GM12878 (cell line): ENCODE data around the gene FAM227B. TPM values are rescaled to one million over a fixed set of nuclear protein-coding genes. Genes with fewer than 3 reads are reported as not detected.

ENCODE experiments used
- ATAC-seq: fragments of 200-7000 bp; cut with Tn5 transposase; 3 replicates; pipeline ENCODE4 v1.9.1; 2020; ENCODE audit warnings: mild to moderate bottlenecking, moderate library complexity
- BruUV-seq: library from RNA; stranded (reverse); fragments of 400-500 nt; replicated peaks from 2 replicates; lab custom pipeline; 2021; lab: Mats Ljungman, UMichigan
- CTCF ChIA-PET: fragments of 300-600 bp; sonication (Branson Sonifier 250); formaldehyde crosslinking; extraction: SDS; loops from one replicate; lab custom pipeline; 2021; ENCODE audit warnings: inconsistent platforms; lab: Yijun Ruan, JAX
- POLR2A ChIA-PET: fragments of 350-600 bp; formaldehyde crosslinking; extraction: SDS; loops from one replicate; lab custom pipeline; 2021; ENCODE audit warnings: inconsistent platforms; lab: Charles Lee
- RAD21 ChIA-PET: fragments of 300-600 bp; sonication (Branson Sonifier 250); formaldehyde crosslinking; loops from one replicate; lab custom pipeline; 2023; ENCODE audit warnings: antibody characterized with exemption; ENCODE audit not compliant: unreplicated experiment; lab: Charles Lee
- SMC1A ChIA-PET: fragments of 300-600 bp; sonication (Branson Sonifier 250); formaldehyde crosslinking; loops from one replicate; lab custom pipeline; 2023; ENCODE audit not compliant: unreplicated experiment, uncharacterized antibody; lab: Charles Lee
- DNase-seq: peaks from one replicate; pipeline ENCODE4 v3.0.0-alpha.2; 2011; ENCODE audit warnings: low read depth, low spot score
- FAIRE-seq: peaks from 3 replicates; lab custom pipeline; 2011; peaks lifted over from hg19 to GRCh38; lab: Jason Lieb, UNC
- H2AFZ ChIP-seq: 2 replicates; pipeline ENCODE4 v1.6.0; 2011; ENCODE audit warnings: low read depth, low read length, control low read depth; ENCODE audit not compliant: control insufficient read depth
- H3K27ac ChIP-seq: 2 replicates; pipeline ENCODE4 v1.5.1; 2011; ENCODE audit warnings: control low read depth; ENCODE audit not compliant: control insufficient read depth, insufficient read depth
- H3K27me3 ChIP-seq, 2 experiments: replicated peaks in 1 of 2; 2 replicates each; pipeline versions ENCODE4 v1.6.0 to v1.6.1; 2011; ENCODE audit warnings: low read length in 1 of 2; ENCODE audit not compliant: control insufficient read depth in 2 of 2, insufficient read depth in 2 of 2
- H3K36me3 ChIP-seq, 2 experiments: 2 replicates each; pipeline ENCODE4 v1.5.1; 2011; ENCODE audit warnings: low read length in 1 of 2; ENCODE audit not compliant: control insufficient read depth in 2 of 2, insufficient read depth in 2 of 2
- H3K4me1 ChIP-seq: 2 replicates; pipeline ENCODE4 v1.6.1; 2011; ENCODE audit warnings: mild to moderate bottlenecking, low read length, moderate library complexity, mixed read lengths; ENCODE audit not compliant: control insufficient read depth, insufficient read depth
- H3K4me2 ChIP-seq: 2 replicates; pipeline ENCODE4 v1.6.0; 2011; ENCODE audit warnings: control low read depth; ENCODE audit not compliant: control insufficient read depth, insufficient read depth
- H3K4me3 ChIP-seq: fragments of 200-600 bp; sonication (generic); 2 replicates; pipeline ENCODE4 v1.5.1; 2016
- H3K79me2 ChIP-seq: 2 replicates; pipeline ENCODE4 v1.6.0; 2011; ENCODE audit warnings: low read length; ENCODE audit not compliant: control insufficient read depth, insufficient read depth
- H3K9ac ChIP-seq: 2 replicates; pipeline ENCODE4 v1.8.0; 2011; ENCODE audit warnings: low read length, control low read depth, mixed read lengths; ENCODE audit not compliant: control insufficient read depth, insufficient read depth
- H3K9me3 ChIP-seq: replicated peaks from 3 replicates; pipeline ENCODE4 v1.5.1; 2011; ENCODE audit warnings: mild to moderate bottlenecking, low read length; ENCODE audit not compliant: control insufficient read depth, insufficient read depth
- H4K20me1 ChIP-seq: 2 replicates; pipeline ENCODE4 v1.6.0; 2011; ENCODE audit not compliant: control insufficient read depth, insufficient read depth
- CBFB ChIP-seq: IDR thresholded peaks from 2 replicates; pipeline ENCODE4 v1.6.1; 2016; ENCODE audit warnings: antibody characterized with exemption, low read depth
- E2F8 ChIP-seq: fragments of 450-650 bp; IDR thresholded peaks from 2 replicates; pipeline ENCODE4 v1.6.1; 2018; ENCODE audit warnings: mild to moderate bottlenecking, low read depth, moderate library complexity; ENCODE audit not compliant: partially characterized antibody
- HDGF ChIP-seq: fragments of 450-650 bp; IDR thresholded peaks from 2 replicates; pipeline ENCODE4 v1.6.1; 2016; ENCODE audit warnings: antibody characterized with exemption
- MLLT1 ChIP-seq: fragments of 450-650 bp; IDR thresholded peaks from 2 replicates; pipeline ENCODE4 v1.6.1; 2016; ENCODE audit warnings: mild to moderate bottlenecking
- PRDM15 ChIP-seq: fragments of 450-650 bp; formaldehyde crosslinking; IDR thresholded peaks from 2 replicates; pipeline ENCODE4 v1.4.0; 2020; ENCODE audit warnings: mild to moderate bottlenecking, moderate library complexity
- USF2 ChIP-seq: IDR thresholded peaks from 2 replicates; pipeline ENCODE4 v1.6.1; 2011; ENCODE audit warnings: low read depth, low read length, improper control_type of control experiment, borderline replicate concordance
- ZNF217 ChIP-seq: fragments of 450-650 bp; IDR thresholded peaks from 2 replicates; pipeline ENCODE4 v1.6.1; 2017; ENCODE audit warnings: antibody characterized with exemption, mild to moderate bottlenecking
- ZZZ3 ChIP-seq: IDR thresholded peaks from 2 replicates; pipeline ENCODE4 v1.6.1; 2011; ENCODE audit warnings: low read depth; ENCODE audit not compliant: control insufficient read depth, insufficient read length
- WGBS: methylation state at CpG from one replicate; pipeline ENCODE4 v1.1.6; 2016; ENCODE audit warnings: low lambda C conversion rate; ENCODE audit not compliant: insufficient replicate concordance, insufficient coverage; ENCODE audit errors: missing lambda C conversion rate; 5-methylcytosine and 5-hydroxymethylcytosine counted together
- in situ Hi-C: fragments of 300-500 bp; cut with MboI; formaldehyde crosslinking; loops from 9 replicates; pipeline ENCODE4 v1.14.3; 2018; ENCODE audit warnings: mixed read lengths
- intact Hi-C: fragments of 100-400 bp; cut with micrococcal nuclease; formaldehyde crosslinking; loops from one replicate; pipeline ENCODE4 v1.14.2; 2022; ENCODE audit not compliant: unreplicated experiment
- polyA plus RNA-seq, 11 experiments: library from polyadenylated mRNA; depleted of rRNA in 4 of 11; unstranded in 6 of 11; stranded (reverse) in 5 of 11; fragments of >200 nt; fragmentation: Nextera tagmentation in 4 of 11; fragmentation: Illumina TruSeq in 1 of 11; extraction: Ambion mirVana in 4 of 11; extraction: Trizol in 1 of 11; gene quantifications; 1 replicate in 1 of 11; 2 replicates in 10 of 11; pipeline versions ENCODE4 v1.2.1 to v1.2.3, GENCODE V29; 2011 to 2016; ENCODE audit warnings: inconsistent platforms in 2 of 11, missing spikeins in 2 of 11, low read depth in 1 of 11
- total RNA-seq, 4 experiments: library from RNA; depleted of rRNA in 3 of 4; stranded (reverse); fragments of >200 nt in 3 of 4; fragmentation: Illumina TruSeq in 1 of 4; extraction: Trizol in 1 of 4; gene quantifications; 2 replicates each; pipeline versions ENCODE4 v1.2.1 to v1.2.3, GENCODE V29; 2013 to 2021
- TF ChIP-seq, protein P1 (sequence below): IDR thresholded peaks from 2 replicates; pipeline ENCODE4 v1.6.1; 2012; ENCODE audit warnings: low read depth, low read length, improper control_type of control experiment

Gene FAM227B
- total and polyA plus RNA-seq, 10 of the 15 experiments (the other 5 are each of a cell fraction or from before 2014, with no cell fraction given) = 3.9 to 12.6 (median 6.9) TPM

GRCh38 chr15:49452595-49452994 lies 168.0 kb downstream of the FAM227B start:
- ChIA-PET CTCF (no interaction called here), POLR2A (no interaction called here), RAD21 (no interaction called here), SMC1A (no interaction called here)
- in situ Hi-C loops = no loop called here
- intact Hi-C loops = no loop called here
- FAIRE-seq (no peak), DNase-seq (no peak), ATAC-seq (no peak)
- H3K9me3 ChIP-seq = no peaks in the 10 kb centered on the region
- BruUV-seq = no TSS peak
- no peak overlapping the region for H2AFZ ChIP-seq
- no peaks in the 10 kb centered on the region for H3K4me1 ChIP-seq
- H3K9ac ChIP-seq = no peak overlapping the region
- no peaks in the 10 kb centered on the region for H3K79me2 ChIP-seq
- H3K27me3 ChIP-seq = no peaks in the 10 kb centered on the region; a peak in 1 of 4 replicates
- no peaks in the 10 kb centered on the region for H4K20me1 ChIP-seq
- H3K4me2 ChIP-seq = no peak overlapping the region
- no peaks in the 10 kb centered on the region for H3K36me3 ChIP-seq
- TF ChIP-seq CBFB (no peak), PRDM15 (CRISPR knock-in tag) (no peak), E2F8 (no peak), ZNF217 (no peak), USF2 (no peak), ZZZ3 (no peak), HDGF (no peak), MLLT1 (no peak)
- TF ChIP-seq, protein P1, sequence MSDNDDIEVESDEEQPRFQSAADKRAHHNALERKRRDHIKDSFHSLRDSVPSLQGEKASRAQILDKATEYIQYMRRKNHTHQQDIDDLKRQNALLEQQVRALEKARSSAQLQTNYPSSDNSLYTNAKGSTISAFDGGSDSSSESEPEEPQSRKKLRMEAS = no peak
- no peak overlapping the region for H3K4me3 ChIP-seq
- WGBS = 0% methylated on average over 1 of the region's 1 CpG
- no peak overlapping the region for H3K27ac ChIP-seq
